K562 (cell line): Measurements from ENCODE around the gene CFAP58.

ENCODE experiments used
- ESRRA ChIP-seq: fragments of 450-650 bp; IDR thresholded peaks from 2 replicates; pipeline ENCODE4 v1.6.1; 2014; ENCODE audit warnings: low read depth, mild to moderate bottlenecking, moderate library complexity, borderline replicate concordance
- EZH2 ChIP-seq: IDR thresholded peaks from 2 replicates; pipeline ENCODE4 v1.6.1; 2012; ENCODE audit warnings: low read depth, mild to moderate bottlenecking, inconsistent platforms, low read length, borderline replicate concordance
- KAT7 ChIP-seq: sonication (generic); formaldehyde crosslinking; IDR thresholded peaks from 2 replicates; pipeline ENCODE4 v1.8.0; 2022; ENCODE audit warnings: missing genetic modification reagents, mild to moderate bottlenecking, borderline replicate concordance
- PPARD ChIP-seq: fragments of 250-450 bp; sonication (Bioruptor Pico); IDR thresholded peaks from 2 replicates; pipeline ENCODE4 v1.8.0; 2022; ENCODE audit warnings: inconsistent platforms, mild to moderate bottlenecking, moderate library complexity
- ZFP1 ChIP-seq: fragments of 450-650 bp; formaldehyde crosslinking; IDR thresholded peaks from 2 replicates; pipeline ENCODE4 v1.4.0; 2020; ENCODE audit warnings: mild to moderate bottlenecking, mixed read lengths

DNA sequence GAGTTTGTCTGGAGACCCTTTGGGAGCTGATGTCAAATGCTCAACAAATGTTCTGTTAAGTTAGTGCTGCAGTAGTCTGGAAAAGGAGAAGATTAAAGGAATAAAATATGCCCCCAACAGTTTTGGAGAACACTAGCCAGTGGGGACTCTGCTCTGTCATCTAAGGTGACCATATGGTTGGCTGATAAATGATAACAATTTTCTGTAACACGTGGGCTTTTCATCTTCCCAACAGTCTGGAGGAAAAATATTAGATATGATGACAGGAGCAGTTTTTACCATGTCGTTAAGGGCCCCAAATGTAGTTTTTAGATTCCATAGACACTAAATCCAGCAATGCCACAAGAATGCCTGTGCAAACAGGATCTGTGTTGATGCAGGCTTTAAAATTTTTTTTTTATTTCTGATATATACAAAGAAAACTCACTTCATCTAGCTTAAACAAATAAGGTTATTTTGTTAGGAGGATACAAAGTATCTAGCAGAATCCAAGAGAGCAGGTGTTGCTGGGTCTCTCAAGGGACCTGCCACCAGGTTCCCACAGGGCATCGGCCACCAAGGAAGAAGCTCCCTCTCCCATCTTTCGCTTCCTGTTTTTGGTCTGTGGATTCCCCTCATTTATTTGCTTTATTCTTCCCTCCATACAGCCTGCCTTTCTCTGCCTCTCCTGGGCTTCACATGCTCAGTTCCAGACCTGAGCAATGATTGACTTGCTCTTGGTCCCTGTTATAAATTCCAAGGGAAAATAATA, 6.2 kb upstream of the CFAP58 start:
- TF ChIP-seq ESRRA (no peak), KAT7 (CRISPR knock-in tag) (no peak), PPARD (no peak), ZFP1 (no peak), EZH2 (no peak)
